T47D (cell line): Measurements from ENCODE around the gene ANKRD2.

Source experiments
- DNase-seq, 2 experiments: peaks; one replicate each; pipeline versions ENCODE4 v3.0.0 to v3.0.0-alpha.2; 2011 to 2012; ENCODE audit warnings: low read depth in 1 of 2, low spot score in 1 of 2
- JUND ChIP-seq: IDR thresholded peaks from 2 replicates; pipeline ENCODE4 v1.6.1; 2012; ENCODE audit warnings: low read depth
- in situ Hi-C: cut with HindIII; loops from 2 replicates; pipeline ENCODE4 v1.10.0; 2016; ENCODE audit warnings: low sequenced_read_pairs, low pct_unique_long_range_greater_than_20kb

The ANKRD2 gene

GRCh38 chr10:97598407-97599271 is 26.1 kb downstream of the ANKRD2 start:
- DNase-seq: no peak
- no peak for TF ChIP-seq JUND
- in situ Hi-C loops: no loop called here

- no peak for TF ChIP-seq JUND
- in situ Hi-C loops: no loop called here
Observed at GRCh38 chr10:97599272-97599619, 26.7 kb downstream of the ANKRD2 start.

GRCh38 chr10:97600616-97601015 is 28.0 kb downstream of the ANKRD2 start:
- in situ Hi-C loops: no loop called here
- no peak for DNase-seq
- no peak for TF ChIP-seq JUND

More at GRCh38 chr10:97599272-97599619, 26.7 kb downstream of the ANKRD2 start:
- no peak for DNase-seq

GRCh38 chr10:97601268-97602215 is 29.0 kb downstream of the ANKRD2 start:
- no peak for TF ChIP-seq JUND
- no peak for DNase-seq
- in situ Hi-C loops: no loop called here

- TF ChIP-seq JUND: no peak
- in situ Hi-C loops: no loop called here
- no peak for DNase-seq
Observed at GRCh38 chr10:97607095-97607636, 34.6 kb downstream of the ANKRD2 start.

- TF ChIP-seq JUND: no peak
- in situ Hi-C loops: no loop called here
- DNase-seq: no peak
Observed at GRCh38 chr10:97608991-97609561, 36.5 kb downstream of the ANKRD2 start.

- no peak for TF ChIP-seq JUND
- in situ Hi-C loops: no loop called here
- DNase-seq: no peak
Observed at GRCh38 chr10:97611473-97611872, 38.9 kb downstream of the ANKRD2 start.

- no peak for TF ChIP-seq JUND
- peak; percentile 83 to 87 for DNase-seq
- in situ Hi-C loops: no loop called here
Observed at GRCh38 chr10:97612386-97612785, 39.8 kb downstream of the ANKRD2 start.

GRCh38 chr10:97618285-97618684 is 45.7 kb downstream of the ANKRD2 start:
- no peak for TF ChIP-seq JUND
- DNase-seq: no peak
- in situ Hi-C loops: no loop called here

GRCh38 chr10:97618733-97619132 is 46.2 kb downstream of the ANKRD2 start:
- DNase-seq: no peak
- no peak for TF ChIP-seq JUND
- in situ Hi-C loops: no loop called here

- in situ Hi-C loops: no loop called here
- no peak for TF ChIP-seq JUND
- DNase-seq: no peak
Observed at GRCh38 chr10:97623277-97623676, 50.7 kb downstream of the ANKRD2 start.

- in situ Hi-C loops: no loop called here
Observed at GRCh38 chr10:97627731-97628130, 55.2 kb downstream of the ANKRD2 start.

More at GRCh38 chr10:97627731-97628130, 55.2 kb downstream of the ANKRD2 start:
- TF ChIP-seq JUND: no peak
- DNase-seq: no peak
